Adipocyte (in vitro differentiated cells): ENCODE data around the gene HADHA.
A peak's percentile ranks its signal among the peaks of the same experiment; 100 is the strongest.

Experiments
- DNase-seq: peaks from one replicate; pipeline ENCODE4 v3.0.0-alpha.2; 2015; ENCODE audit warnings: low read depth
- H3K27me3 ChIP-seq: replicated peaks from 2 replicates; pipeline ENCODE4 v1.7.0; 2013; ENCODE audit warnings: mild to moderate bottlenecking, low read length, moderate library complexity; ENCODE audit not compliant: control insufficient read depth, insufficient read depth
- H3K36me3 ChIP-seq: 2 replicates; pipeline ENCODE4 v1.7.0; 2013; ENCODE audit warnings: low read length, mild to moderate bottlenecking, moderate library complexity; ENCODE audit not compliant: control insufficient read depth, insufficient read depth, severe bottlenecking
- H3K4me1 ChIP-seq: 2 replicates; pipeline ENCODE4 v1.7.0; 2013; ENCODE audit warnings: mild to moderate bottlenecking, low read length, moderate library complexity; ENCODE audit not compliant: control insufficient read depth, insufficient read depth
- H3K4me3 ChIP-seq: 2 replicates; pipeline ENCODE4 v1.7.0; 2013; ENCODE audit warnings: mild to moderate bottlenecking, low read length, moderate library complexity
- H3K9ac ChIP-seq: 2 replicates; pipeline ENCODE4 v1.7.0; 2013; ENCODE audit warnings: mild to moderate bottlenecking, low read length, moderate library complexity
- H3K9me3 ChIP-seq: 2 replicates; pipeline ENCODE4 v1.7.0; 2013; ENCODE audit warnings: mild to moderate bottlenecking, low read length, moderate library complexity; ENCODE audit not compliant: control insufficient read depth

HADHA gene

GRCh38 chr2:26157580-26157979 is 86.9 kb downstream of the HADHA start:
- no peak for DNase-seq
- H3K4me1 ChIP-seq: no peaks in the 10 kb centered on the region

DNA sequence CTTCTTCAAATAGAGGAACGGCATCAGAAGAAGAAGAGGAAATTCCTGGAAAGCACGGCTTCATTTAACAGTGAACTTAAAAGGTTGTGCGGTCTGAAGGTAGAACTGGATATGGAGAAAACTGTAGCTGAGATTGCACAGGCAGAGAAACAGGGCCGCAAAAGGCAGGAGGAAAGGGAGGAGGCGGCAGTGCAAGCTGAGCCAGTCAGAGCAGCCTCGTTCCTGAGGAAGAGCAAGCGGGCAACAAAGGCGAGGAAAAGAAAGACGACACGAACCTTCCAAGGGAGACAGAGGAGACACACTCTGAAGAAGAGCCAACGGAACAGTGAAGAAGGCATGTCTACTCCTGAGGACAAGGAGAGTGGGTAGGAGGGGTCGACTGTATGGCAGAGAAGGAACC is 94.2 kb downstream of the HADHA start:
- Histone ChIP-seq H3K9ac (no peak overlapping the region), H3K27me3 (peaks cover 8% of the 10 kb centered on the region), H3K4me3 (no peak overlapping the region), H3K36me3 (no peaks in the 10 kb centered on the region), H3K4me1 (no peaks in the 10 kb centered on the region), H3K9me3 (peaks cover 7% of the 10 kb centered on the region)
- no peak for DNase-seq

More at GRCh38 chr2:26157580-26157979, 86.9 kb downstream of the HADHA start:
- no peak overlapping the region for H3K4me3 ChIP-seq
- H3K9ac ChIP-seq: no peak overlapping the region
- no peaks in the 10 kb centered on the region for H3K36me3 ChIP-seq
- H3K9me3 ChIP-seq: peaks cover 7% of the 10 kb centered on the region
- H3K27me3 ChIP-seq: no peaks in the 10 kb centered on the region

- peak; percentile 9 for DNase-seq
- Histone ChIP-seq H3K9ac (no peak overlapping the region), H3K27me3 (peaks cover 8% of the 10 kb centered on the region), H3K36me3 (no peaks in the 10 kb centered on the region), H3K9me3 (no peaks in the 10 kb centered on the region), H3K4me1 (no peaks in the 10 kb centered on the region), H3K4me3 (no peak overlapping the region)
Observed at GRCh38 chr2:26148501-26148900, 95.9 kb downstream of the HADHA start.

GRCh38 chr2:26144953-26145680 is 99.3 kb downstream of the HADHA start:
- H3K36me3 ChIP-seq: no peaks in the 10 kb centered on the region
- peak; percentile 85 for DNase-seq
- peak overlapping the region; percentile 52 for H3K4me3 ChIP-seq
- peak overlapping the region; percentile 10 for H3K9ac ChIP-seq
- H3K27me3 ChIP-seq: peaks cover 6% of the 10 kb centered on the region
- H3K4me1 ChIP-seq: no peaks in the 10 kb centered on the region
- no peaks in the 10 kb centered on the region for H3K9me3 ChIP-seq

GRCh38 chr2:26144031-26144430 is 100.4 kb downstream of the HADHA start:
- Histone ChIP-seq H3K4me1 (no peaks in the 10 kb centered on the region), H3K36me3 (no peaks in the 10 kb centered on the region), H3K4me3 (no peak overlapping the region), H3K27me3 (peaks cover 5% of the 10 kb centered on the region), H3K9ac (no peak overlapping the region), H3K9me3 (no peaks in the 10 kb centered on the region)
- no peak for DNase-seq

DNA sequence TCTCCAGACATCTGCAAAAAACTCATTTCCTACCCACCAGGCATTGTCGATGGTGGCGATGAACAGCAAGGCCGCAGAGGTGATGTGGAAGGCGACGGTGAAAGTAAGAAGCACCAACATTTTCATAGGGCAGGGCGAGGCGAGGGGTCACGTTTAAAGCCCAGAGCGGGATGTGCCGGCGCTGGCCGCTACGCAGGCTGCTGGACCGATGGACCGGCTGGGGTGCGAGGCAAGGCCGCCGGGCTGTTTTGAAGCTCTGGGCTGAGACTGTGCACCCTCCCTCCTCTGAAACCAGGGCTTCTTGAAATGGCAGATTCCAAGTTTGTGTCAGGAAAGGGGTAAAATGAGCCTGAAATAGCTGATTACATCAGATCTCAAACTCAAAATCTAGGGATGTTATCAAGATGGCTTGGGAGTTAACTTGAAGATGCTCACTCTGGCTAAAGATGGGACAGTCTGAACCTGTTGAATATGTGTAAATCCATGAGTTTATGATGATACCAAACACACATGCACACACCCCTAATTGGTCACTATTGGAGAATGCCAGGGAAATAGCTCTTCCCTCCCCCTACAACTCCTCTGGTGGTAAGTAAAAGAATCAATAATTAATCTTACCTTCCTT is 103.2 kb downstream of the HADHA start:
- no peak overlapping the region for H3K4me3 ChIP-seq
- H3K27me3 ChIP-seq: no peaks in the 10 kb centered on the region
- no peak for DNase-seq
- no peaks in the 10 kb centered on the region for H3K4me1 ChIP-seq
- no peak overlapping the region for H3K9ac ChIP-seq
- H3K9me3 ChIP-seq: no peaks in the 10 kb centered on the region
- H3K36me3 ChIP-seq: peaks cover 13% of the 10 kb centered on the region
